Psoas muscle (tissue), 8 donors: ENCODE results near the gene CCDC27. TPM values are rescaled to one million over a fixed set of nuclear protein-coding genes. Genes with fewer than 3 reads are reported as not detected.

Experiments used
- ATAC-seq, 4 donors: fragments of 200-7000 bp; cut with Tn5 transposase; one replicate each; pipeline ENCODE4 v1.9.1; 2020; ENCODE audit warnings: moderate library complexity in 3 of 4, mild to moderate bottlenecking in 2 of 4
- DNase-seq, 2 donors: peaks; one replicate each; pipeline ENCODE4 v3.0.0-alpha.2; 2020
- H3K27ac ChIP-seq: fragments of 200-600 bp; one replicate; pipeline ENCODE4 v1.8.0; 2022
- H3K27me3 ChIP-seq, 3 donors: fragments of 200-600 bp in 1 of 3; one replicate each; pipeline versions ENCODE4 v1.6.1 to v1.8.0; 2013 to 2022; ENCODE audit warnings: low read length in 2 of 3, mild to moderate bottlenecking in 2 of 3, moderate library complexity in 1 of 3; ENCODE audit not compliant: insufficient read depth in 3 of 3
- H3K36me3 ChIP-seq, 2 donors: fragments of 200-600 bp in 1 of 2; one replicate each; pipeline versions ENCODE4 v1.6.1 to v1.8.0; 2013 to 2022; ENCODE audit warnings: low read depth in 1 of 2, mild to moderate bottlenecking in 1 of 2, moderate library complexity in 1 of 2; ENCODE audit not compliant: insufficient read depth in 1 of 2
- H3K4me1 ChIP-seq: fragments of 200-600 bp; one replicate; pipeline ENCODE4 v1.8.0; 2022
- H3K4me3 ChIP-seq: fragments of 200-600 bp; one replicate; pipeline ENCODE4 v1.8.0; 2022; ENCODE audit warnings: mild to moderate bottlenecking
- H3K9me3 ChIP-seq: fragments of 200-600 bp; one replicate; pipeline ENCODE4 v1.8.0; 2022
- WGBS, 3 donors: extraction: QIAGEN DNeasy Blood & Tissue Kit; methylation state at CpG; one replicate each; pipeline versions ENCODE4 v1.1.6 to v1.1.7; 2013; 5-methylcytosine and 5-hydroxymethylcytosine counted together
- intact Hi-C, 2 donors: fragments of 100-400 bp; cut with DNase I; formaldehyde crosslinking; loops; one replicate each; pipeline versions ENCODE4 v1.11.0 to v1.14.2; 2022
- polyA plus RNA-seq, 3 donors: library from polyadenylated mRNA; stranded (reverse); fragments of 200-250 nt; gene quantifications; one replicate each; pipeline ENCODE4 v1.2.3, GENCODE V29; 2013
- total RNA-seq, 4 donors: library from RNA; stranded (reverse); fragmentation: NEBNext Ultra II Directional in 2 of 4; extraction: Animal tissue kit (Norgen Biotek cat#: 25700) in 2 of 4; gene quantifications; one replicate each; pipeline versions ENCODE4 v1.2.1 to v1.2.4, GENCODE V29; 2021 to 2023
- TF ChIP-seq, protein P1 (sequence below): fragments of 200-600 bp; IDR thresholded peaks from one replicate; pipeline ENCODE4 v1.8.0; 2022; ENCODE audit warnings: antibody characterized with exemption
- donor health status: healthy with polysubstance abuse.
- donor health status: DM: no; HTN: no; CAD: no; lungs with moderate emphysema.
- donor health status: Bipolar disorder and iron deficiency.
- donor health status: healthy.
- donor health status: DM: yes; HTN: yes; CAD: no.
- donor health status: DM: no; HTN: no; CAD: no.
- donor health status: DM: no; HTN: no; CAD: no.
- donor health status: DM: yes; HTN: yes; CAD: no.

Gene CCDC27
- total and polyA plus RNA-seq, 7 donors = 0.03 to 0.17 (median 0.10) TPM; not detected in 3

DNA sequence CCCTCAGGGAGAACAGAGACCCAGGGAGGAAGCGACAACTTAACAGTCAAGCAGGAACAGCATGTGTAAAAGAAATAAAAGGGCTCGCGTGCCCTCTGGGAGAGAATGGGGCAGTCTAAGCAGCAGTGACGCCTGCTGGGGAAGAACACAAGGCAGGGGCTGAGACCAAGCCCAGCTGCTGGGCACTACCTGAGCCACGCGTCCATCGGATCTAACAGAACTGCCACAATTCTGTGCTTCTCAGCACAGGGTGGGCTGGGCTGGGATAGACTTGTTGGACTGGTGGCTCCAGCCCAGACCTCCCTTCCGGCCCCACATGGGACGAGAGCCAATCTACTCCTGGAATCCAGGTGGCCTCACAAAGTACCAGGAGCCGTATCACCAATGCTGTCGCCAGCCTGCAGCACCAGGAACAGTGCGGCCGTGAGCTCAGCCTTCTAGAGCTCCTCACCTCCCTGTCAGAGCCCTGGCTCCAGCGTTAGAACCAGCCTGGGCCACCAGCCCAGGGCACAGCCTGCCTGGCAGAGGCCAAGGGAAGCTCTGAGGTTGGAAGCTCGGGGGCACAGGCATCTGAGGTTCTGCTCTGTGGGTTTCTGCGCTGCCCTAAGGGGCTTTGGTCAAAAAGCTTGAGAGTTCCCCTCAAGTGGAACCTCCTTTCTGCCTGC is 36.6 kb downstream of the CCDC27 start:
- ATAC-seq (peak in 3 of 4 donors; percentile 12 to 24 (median 24)), DNase-seq (no peak)
- no peak overlapping the region for H3K27ac ChIP-seq
- no peaks in the 10 kb centered on the region for H3K27me3 ChIP-seq
- TF ChIP-seq, protein P1, sequence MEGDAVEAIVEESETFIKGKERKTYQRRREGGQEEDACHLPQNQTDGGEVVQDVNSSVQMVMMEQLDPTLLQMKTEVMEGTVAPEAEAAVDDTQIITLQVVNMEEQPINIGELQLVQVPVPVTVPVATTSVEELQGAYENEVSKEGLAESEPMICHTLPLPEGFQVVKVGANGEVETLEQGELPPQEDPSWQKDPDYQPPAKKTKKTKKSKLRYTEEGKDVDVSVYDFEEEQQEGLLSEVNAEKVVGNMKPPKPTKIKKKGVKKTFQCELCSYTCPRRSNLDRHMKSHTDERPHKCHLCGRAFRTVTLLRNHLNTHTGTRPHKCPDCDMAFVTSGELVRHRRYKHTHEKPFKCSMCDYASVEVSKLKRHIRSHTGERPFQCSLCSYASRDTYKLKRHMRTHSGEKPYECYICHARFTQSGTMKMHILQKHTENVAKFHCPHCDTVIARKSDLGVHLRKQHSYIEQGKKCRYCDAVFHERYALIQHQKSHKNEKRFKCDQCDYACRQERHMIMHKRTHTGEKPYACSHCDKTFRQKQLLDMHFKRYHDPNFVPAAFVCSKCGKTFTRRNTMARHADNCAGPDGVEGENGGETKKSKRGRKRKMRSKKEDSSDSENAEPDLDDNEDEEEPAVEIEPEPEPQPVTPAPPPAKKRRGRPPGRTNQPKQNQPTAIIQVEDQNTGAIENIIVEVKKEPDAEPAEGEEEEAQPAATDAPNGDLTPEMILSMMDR = no peak
- H3K36me3 ChIP-seq = peaks cover 2 to 51% of the 10 kb centered on the region in 2 donors
- peaks cover 18% of the 10 kb centered on the region for H3K4me1 ChIP-seq
- H3K9me3 ChIP-seq = no peaks in the 10 kb centered on the region
- intact Hi-C loops = no loop called here
- H3K4me3 ChIP-seq = no peak overlapping the region
- WGBS, 3 donors = 73 to 79% (median 74%) methylated on average over 16 of the region's 16 CpGs

DNA sequence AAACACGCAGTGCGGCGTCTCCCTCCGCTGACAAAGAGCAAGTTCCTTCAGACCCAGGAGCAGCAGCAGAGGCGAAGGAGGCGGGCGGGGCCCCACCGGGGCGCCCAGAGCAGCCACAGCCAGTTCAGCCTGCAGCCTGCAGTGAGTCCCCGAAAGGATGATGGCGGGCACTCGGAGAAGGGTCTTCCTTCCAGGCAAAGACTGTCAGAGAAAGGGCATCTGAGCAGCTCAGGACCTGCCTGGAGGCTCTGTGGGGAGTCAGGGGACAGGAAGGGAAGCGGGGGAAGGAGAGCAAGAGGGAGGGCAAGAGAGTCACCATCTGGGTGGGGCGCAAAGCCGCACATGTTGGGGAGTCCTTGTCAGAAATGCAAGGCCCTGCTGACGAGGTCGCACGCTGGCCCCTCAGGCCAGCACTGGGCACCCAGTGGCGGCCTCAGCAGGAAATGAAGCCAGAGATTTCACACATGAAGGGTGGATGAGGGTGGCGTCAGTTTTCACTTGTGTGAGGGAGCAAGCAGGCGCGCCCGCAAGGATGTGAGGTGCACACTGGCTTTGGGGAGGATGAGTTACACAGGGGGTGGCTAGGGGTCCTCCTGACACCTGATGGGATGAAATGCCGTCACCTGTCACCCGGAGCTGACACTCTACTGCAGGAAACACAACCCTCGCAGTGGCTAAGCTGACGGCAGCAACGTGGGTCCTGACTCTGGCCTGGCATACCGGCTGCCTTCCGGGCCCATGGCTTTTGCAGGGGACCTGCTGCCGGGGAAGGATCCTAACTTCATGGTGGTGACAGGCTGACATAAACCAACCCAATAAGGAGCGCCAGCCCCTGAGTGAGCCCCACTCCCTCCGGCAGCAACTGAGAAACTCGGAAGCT is 37.4 kb downstream of the CCDC27 start:
- DNase-seq = no peak
- TF ChIP-seq, protein P1 = no peak
- peaks cover 26% of the 10 kb centered on the region for H3K4me1 ChIP-seq
- H3K36me3 ChIP-seq = peaks cover 0 to 44% of the 10 kb centered on the region in 2 donors
- no peak overlapping the region for H3K27ac ChIP-seq
- peak in 1 of 4 donors; percentile 7 for ATAC-seq
- no peaks in the 10 kb centered on the region for H3K9me3 ChIP-seq
- H3K27me3 ChIP-seq = no peaks in the 10 kb centered on the region
- WGBS, 3 donors = 77 to 86% (median 78%) methylated on average over 34 of the region's 34 CpGs
- intact Hi-C loops = no loop called here
- no peak overlapping the region for H3K4me3 ChIP-seq

DNA sequence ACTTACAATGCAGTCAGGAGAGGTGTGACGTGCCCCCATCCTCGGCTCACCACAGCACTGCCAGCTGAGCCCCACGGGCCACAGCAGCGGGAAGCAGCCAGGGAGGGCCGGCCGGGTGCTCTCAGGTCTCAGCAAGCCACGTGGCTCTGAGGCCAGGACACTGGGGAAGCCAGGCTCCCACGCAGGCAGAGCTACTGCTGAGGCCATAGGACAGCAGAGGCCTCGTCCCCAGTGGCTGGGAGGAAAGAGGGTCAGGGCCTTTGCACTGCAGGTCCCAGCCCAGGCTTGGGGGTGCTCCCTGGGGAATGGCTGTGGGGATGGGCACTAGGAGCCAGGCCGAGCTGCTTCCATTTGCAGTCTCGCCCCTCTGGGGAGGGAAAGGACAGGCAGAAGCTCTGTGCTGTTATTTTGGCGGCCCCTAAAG is 38.3 kb downstream of the CCDC27 start:
- ATAC-seq = peak in 2 of 4 donors; percentile 15 to 29
- peaks cover 34% of the 10 kb centered on the region for H3K4me1 ChIP-seq
- peaks cover 0 to 35% of the 10 kb centered on the region in 2 donors for H3K36me3 ChIP-seq
- TF ChIP-seq, protein P1 = no peak
- H3K9me3 ChIP-seq = no peaks in the 10 kb centered on the region
- no peaks in the 10 kb centered on the region for H3K27me3 ChIP-seq
- 43 to 54% (median 49%) methylated on average over 12 of the region's 12 CpGs for whole genome bisulfite sequencing, 3 donors
- peak in 1 of 2 donors; percentile 61 for DNase-seq
- no peak overlapping the region for H3K27ac ChIP-seq
- no peak overlapping the region for H3K4me3 ChIP-seq
- intact Hi-C loops = no loop called here

DNA sequence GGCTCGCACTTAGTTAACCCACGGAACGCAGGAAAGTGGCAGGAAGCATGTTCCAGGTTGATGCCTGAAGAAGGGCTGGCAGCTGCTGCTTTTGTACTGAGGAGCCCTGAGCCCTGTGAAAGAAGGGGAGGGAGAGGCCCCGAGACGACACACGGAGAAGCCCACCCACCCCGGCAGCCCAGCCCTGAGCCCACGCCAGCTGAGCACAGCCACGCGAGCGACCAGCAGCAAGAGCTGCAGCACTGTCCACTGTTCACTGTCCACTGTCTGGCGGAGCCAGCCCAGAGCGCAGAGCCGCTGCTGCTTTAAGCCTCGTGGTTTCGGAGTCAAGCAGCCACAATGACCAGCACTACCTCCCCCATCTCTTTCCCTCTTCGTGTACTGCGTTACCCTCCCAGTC is 38.7 kb downstream of the CCDC27 start:
- peaks cover 35% of the 10 kb centered on the region for H3K4me1 ChIP-seq
- H3K36me3 ChIP-seq = peaks cover 0 to 31% of the 10 kb centered on the region in 2 donors
- no peaks in the 10 kb centered on the region for H3K9me3 ChIP-seq
- H3K27ac ChIP-seq = no peak overlapping the region
- TF ChIP-seq, protein P1 = no peak
- 71 to 79% (median 76%) methylated on average over 18 of the region's 18 CpGs for WGBS, 3 donors
- DNase-seq (no peak), ATAC-seq (no peak)
- H3K27me3 ChIP-seq = no peaks in the 10 kb centered on the region
- intact Hi-C loops = no loop called here
- no peak overlapping the region for H3K4me3 ChIP-seq
